Uterus (tissue), 4 donors: Measurements from ENCODE around the gene DNAH8. TPM values are rescaled to one million over a fixed set of nuclear protein-coding genes. Genes with fewer than 3 reads are reported as not detected.

Source experiments
- DNase-seq, 2 donors: peaks; one replicate each; pipeline ENCODE4 v3.0.0-alpha.2; 2019 to 2020
- H3K27ac ChIP-seq, 2 donors: fragments of 200-600 bp; sonication (generic); 1 replicate in 1 of 2; 2 replicates in 1 of 2; pipeline ENCODE4 v1.5.1; 2016 to 2018
- H3K27me3 ChIP-seq, 2 donors: fragments of 200-600 bp; sonication (generic); one replicate each; pipeline ENCODE4 v1.5.1; 2018 to 2019; ENCODE audit warnings: control low read depth in 1 of 2
- H3K36me3 ChIP-seq, 2 donors: fragments of 200-600 bp; sonication (generic); one replicate each; pipeline ENCODE4 v1.5.1; 2019; ENCODE audit warnings: control low read depth in 1 of 2
- H3K4me1 ChIP-seq, 2 donors: fragments of 200-600 bp; sonication (generic); one replicate each; pipeline ENCODE4 v1.5.1; 2018 to 2019; ENCODE audit warnings: control low read depth in 1 of 2
- H3K4me3 ChIP-seq, 2 donors: fragments of 200-600 bp; sonication (generic); 1 replicate in 1 of 2; 2 replicates in 1 of 2; pipeline ENCODE4 v1.5.1; 2018 to 2019; ENCODE audit warnings: mild to moderate bottlenecking in 1 of 2
- H3K9me3 ChIP-seq, 2 donors: fragments of 200-600 bp; sonication (generic); one replicate each; pipeline ENCODE4 v1.5.1; 2019; ENCODE audit warnings: control low read depth in 1 of 2
- POLR2A ChIP-seq, 2 donors: fragments of 450-650 bp; IDR thresholded peaks; one replicate each; pipeline ENCODE4 v1.6.1; 2016; ENCODE audit warnings: antibody characterized with exemption in 2 of 2, mild to moderate bottlenecking in 1 of 2, moderate library complexity in 1 of 2
- intact Hi-C: fragments of 100-400 bp; cut with DNase I; formaldehyde crosslinking; loops from one replicate; pipeline ENCODE4 v1.15.1; 2023; ENCODE audit warnings: low total_unique reads
- total RNA-seq, 4 donors: library from RNA; depleted of rRNA in 3 of 4; stranded (reverse); fragments of >200 nt in 3 of 4; gene quantifications; one replicate each; pipeline versions ENCODE4 v1.1.0 to v1.2.4, GENCODE V29; 2014 to 2023
- TF ChIP-seq, protein P1 (sequence below), 4 experiments: fragments of 200-600 bp in 2 of 4; fragments of 450-650 bp in 2 of 4; sonication (generic) in 2 of 4; IDR thresholded peaks; one replicate each; pipeline ENCODE4 v1.5.1; 2016 to 2019; ENCODE audit warnings: antibody characterized with exemption in 4 of 4, mild to moderate bottlenecking in 2 of 4, moderate library complexity in 1 of 4
- donor health status: DM: yes; HTN: yes; CAD: no.

DNAH8 gene
- total RNA-seq, 4 donors from 2014 or later: 0.03 to 0.69 TPM; not detected in 2

DNA sequence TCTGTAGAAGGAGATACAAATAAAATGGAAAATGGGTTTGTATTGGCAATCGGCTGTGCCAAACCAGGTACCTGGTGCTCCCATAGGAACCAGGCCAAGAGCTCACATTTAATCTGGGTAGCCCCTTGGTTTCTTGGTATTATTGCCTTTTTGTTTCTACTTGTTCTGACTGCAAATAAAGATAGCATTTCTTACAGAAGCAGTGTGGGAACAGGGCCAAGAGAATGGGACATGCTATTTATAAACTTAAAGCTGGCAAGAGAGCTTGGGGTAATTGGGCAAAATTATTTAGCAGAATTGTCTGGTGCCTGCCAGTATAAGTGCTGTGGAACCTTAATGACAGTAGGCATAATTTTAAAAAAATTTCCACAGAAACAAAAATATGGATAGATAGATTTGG is 219.9 kb downstream of the DNAH8 start:
- Histone ChIP-seq H3K36me3 (no peaks in the 10 kb centered on the region), H3K9me3 (no peaks in the 10 kb centered on the region)
- TF ChIP-seq, protein P1, sequence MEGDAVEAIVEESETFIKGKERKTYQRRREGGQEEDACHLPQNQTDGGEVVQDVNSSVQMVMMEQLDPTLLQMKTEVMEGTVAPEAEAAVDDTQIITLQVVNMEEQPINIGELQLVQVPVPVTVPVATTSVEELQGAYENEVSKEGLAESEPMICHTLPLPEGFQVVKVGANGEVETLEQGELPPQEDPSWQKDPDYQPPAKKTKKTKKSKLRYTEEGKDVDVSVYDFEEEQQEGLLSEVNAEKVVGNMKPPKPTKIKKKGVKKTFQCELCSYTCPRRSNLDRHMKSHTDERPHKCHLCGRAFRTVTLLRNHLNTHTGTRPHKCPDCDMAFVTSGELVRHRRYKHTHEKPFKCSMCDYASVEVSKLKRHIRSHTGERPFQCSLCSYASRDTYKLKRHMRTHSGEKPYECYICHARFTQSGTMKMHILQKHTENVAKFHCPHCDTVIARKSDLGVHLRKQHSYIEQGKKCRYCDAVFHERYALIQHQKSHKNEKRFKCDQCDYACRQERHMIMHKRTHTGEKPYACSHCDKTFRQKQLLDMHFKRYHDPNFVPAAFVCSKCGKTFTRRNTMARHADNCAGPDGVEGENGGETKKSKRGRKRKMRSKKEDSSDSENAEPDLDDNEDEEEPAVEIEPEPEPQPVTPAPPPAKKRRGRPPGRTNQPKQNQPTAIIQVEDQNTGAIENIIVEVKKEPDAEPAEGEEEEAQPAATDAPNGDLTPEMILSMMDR (IDR thresholded peaks at IDR 0.05): no peak
- TF ChIP-seq POLR2A (IDR thresholded peaks at IDR 0.05): no peak

DNA sequence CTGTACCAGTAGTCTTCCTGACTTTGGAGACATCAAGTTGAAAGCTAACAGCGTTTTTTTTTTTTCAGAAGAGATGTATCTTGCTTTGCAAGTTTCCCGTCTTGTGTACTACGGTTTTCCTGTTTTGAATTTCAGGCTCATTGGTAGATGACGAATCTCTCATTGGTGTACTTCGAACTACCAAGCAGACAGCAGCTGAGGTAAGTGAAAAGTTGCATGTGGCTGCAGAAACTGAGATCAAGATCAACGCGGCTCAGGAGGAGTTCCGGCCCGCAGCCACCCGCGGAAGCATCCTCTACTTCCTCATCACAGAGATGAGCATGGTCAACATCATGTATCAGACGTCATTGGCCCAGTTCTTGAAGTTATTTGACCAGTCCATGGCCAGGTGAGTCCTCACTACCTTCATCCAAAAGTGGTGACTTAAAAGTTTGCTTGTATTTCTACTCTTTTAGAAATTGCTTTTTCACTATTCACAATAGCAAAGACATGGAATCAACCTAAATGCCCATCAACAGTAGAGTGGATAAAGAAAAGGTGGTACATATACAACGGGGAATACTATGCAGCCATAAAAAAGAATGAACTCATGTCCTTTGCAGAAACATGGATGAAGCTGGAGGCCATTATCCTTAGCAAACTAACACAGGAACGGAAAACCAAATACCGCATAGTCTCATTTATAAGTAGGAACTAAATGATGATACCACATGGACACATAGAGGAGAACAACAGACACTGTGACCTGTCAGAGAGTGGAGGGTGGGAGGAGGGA is 222.9 kb downstream of the DNAH8 start:
- Histone ChIP-seq H3K36me3 (no peaks in the 10 kb centered on the region), H3K9me3 (no peaks in the 10 kb centered on the region), H3K27ac (no peak overlapping the region), H3K4me1 (no peaks in the 10 kb centered on the region), H3K27me3 (no peaks in the 10 kb centered on the region), H3K4me3 (no peak overlapping the region)
- no peak for DNase-seq
- TF ChIP-seq, protein P1 (IDR thresholded peaks at IDR 0.05): no peak
- no peak for TF ChIP-seq POLR2A (IDR thresholded peaks at IDR 0.05)
- intact Hi-C loops: no loop called here

More for the DNA sequence above, 219.9 kb downstream of the DNAH8 start:
- DNase-seq: no peak
- H3K27ac ChIP-seq: no peak overlapping the region
- no peak overlapping the region for H3K4me3 ChIP-seq
- intact Hi-C loops: no loop called here
- no peaks in the 10 kb centered on the region for H3K27me3 ChIP-seq
- H3K4me1 ChIP-seq: no peaks in the 10 kb centered on the region

DNA sequence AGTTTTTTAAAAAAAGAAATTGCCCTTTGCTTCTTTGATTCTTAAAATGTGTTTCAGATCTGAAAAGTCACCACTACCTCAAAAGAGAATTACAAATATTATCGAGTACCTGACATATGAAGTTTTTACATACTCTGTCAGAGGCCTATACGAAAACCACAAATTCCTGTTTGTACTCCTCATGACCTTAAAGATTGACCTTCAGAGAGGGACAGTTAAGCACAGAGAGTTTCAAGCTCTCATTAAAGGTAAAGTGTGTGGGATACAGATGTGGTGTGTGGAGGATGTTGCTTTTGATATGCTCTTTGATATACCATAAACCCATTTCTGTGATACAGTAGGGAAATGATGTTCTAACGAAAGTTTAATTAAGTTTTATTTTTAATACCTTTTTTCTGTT is 223.6 kb downstream of the DNAH8 start:
- Histone ChIP-seq H3K27ac (no peak overlapping the region), H3K27me3 (no peaks in the 10 kb centered on the region), H3K36me3 (no peaks in the 10 kb centered on the region), H3K4me1 (no peaks in the 10 kb centered on the region), H3K9me3 (no peaks in the 10 kb centered on the region), H3K4me3 (no peak overlapping the region)
- TF ChIP-seq, protein P1 (IDR thresholded peaks at IDR 0.05): no peak
- no peak for TF ChIP-seq POLR2A (IDR thresholded peaks at IDR 0.05)
- intact Hi-C loops: no loop called here
- no peak for DNase-seq

DNA sequence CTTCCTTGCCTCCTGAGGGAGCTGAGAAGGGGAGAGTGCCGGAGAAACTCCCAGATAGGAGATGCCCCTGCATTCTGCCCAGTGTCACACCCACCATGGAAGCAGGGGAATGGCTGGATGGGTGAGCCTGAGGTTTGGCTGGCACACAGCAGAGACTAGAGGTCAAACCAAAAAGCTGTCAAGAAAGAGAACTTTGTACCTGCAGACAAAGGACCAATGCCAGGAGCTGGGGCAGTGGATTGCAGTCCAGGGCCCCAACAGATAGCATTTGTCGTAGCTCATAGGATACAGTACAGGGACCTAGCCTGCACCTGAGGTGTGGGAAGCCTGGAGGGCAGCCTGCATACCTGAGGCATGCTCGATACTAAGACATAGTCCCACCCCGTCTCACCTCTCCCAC is 227.3 kb downstream of the DNAH8 start:
- no peak overlapping the region for H3K27ac ChIP-seq
- TF ChIP-seq, protein P1 (IDR thresholded peaks at IDR 0.05): no peak
- TF ChIP-seq POLR2A (IDR thresholded peaks at IDR 0.05): no peak
- intact Hi-C loops: no loop called here
- H3K36me3 ChIP-seq: no peaks in the 10 kb centered on the region
- no peaks in the 10 kb centered on the region for H3K27me3 ChIP-seq
- no peak overlapping the region for H3K4me3 ChIP-seq
- no peak for DNase-seq
- H3K4me1 ChIP-seq: no peaks in the 10 kb centered on the region
- no peaks in the 10 kb centered on the region for H3K9me3 ChIP-seq

DNA sequence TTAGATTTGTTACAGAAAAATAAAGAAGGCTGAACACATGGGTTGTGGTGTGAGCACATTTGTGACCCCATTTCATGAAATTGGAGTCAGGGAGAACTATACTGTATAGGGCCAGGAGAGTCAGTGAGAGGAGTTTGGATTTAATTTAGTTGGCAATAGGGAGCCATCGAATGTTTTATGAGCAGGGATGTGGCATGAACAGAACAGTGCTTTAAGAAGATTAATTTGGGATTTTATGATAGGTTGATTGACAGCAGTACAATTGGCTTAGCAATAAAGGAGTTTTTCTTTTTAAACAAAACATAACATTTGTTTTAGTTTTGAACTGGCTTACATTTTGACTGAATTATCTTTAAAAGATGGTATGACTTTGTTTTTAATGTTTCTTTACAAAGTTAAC is 227.9 kb downstream of the DNAH8 start:
- TF ChIP-seq POLR2A (IDR thresholded peaks at IDR 0.05): no peak
- TF ChIP-seq, protein P1 (IDR thresholded peaks at IDR 0.05): no peak
- intact Hi-C loops: no loop called here
- no peak for DNase-seq
- Histone ChIP-seq H3K36me3 (no peaks in the 10 kb centered on the region), H3K27me3 (no peaks in the 10 kb centered on the region), H3K27ac (no peak overlapping the region), H3K4me3 (no peak overlapping the region), H3K4me1 (no peaks in the 10 kb centered on the region), H3K9me3 (no peaks in the 10 kb centered on the region)
